Astrocyte (in vitro differentiated cells and primary cell): Measurements from ENCODE around the gene PNMA8A. TPM values are rescaled to one million over a fixed set of nuclear protein-coding genes. Genes with fewer than 3 reads are reported as not detected.

Experiments
- DNase-seq: peaks from one replicate; pipeline ENCODE4 v3.0.0-alpha.2; 2010; ENCODE audit warnings: low read depth
- FAIRE-seq: peaks from 2 replicates; lab custom pipeline; 2011; peaks lifted over from hg19 to GRCh38; lab: Jason Lieb, UNC
- H2AFZ ChIP-seq: 2 replicates; pipeline ENCODE4 v1.6.0; 2012; ENCODE audit warnings: low read depth, low read length, inconsistent platforms
- H3K27ac ChIP-seq: 2 replicates; pipeline ENCODE4 v1.5.1; 2011; ENCODE audit warnings: low read depth, low read length, inconsistent platforms
- H3K27me3 ChIP-seq: 2 replicates; pipeline ENCODE4 v1.6.0; 2011; ENCODE audit warnings: low read length, inconsistent platforms; ENCODE audit not compliant: insufficient read depth
- H3K36me3 ChIP-seq: 2 replicates; pipeline ENCODE4 v1.5.1; 2011; ENCODE audit warnings: low read length, inconsistent platforms; ENCODE audit not compliant: insufficient read depth
- H3K4me1 ChIP-seq: 2 replicates; pipeline ENCODE4 v1.5.1; 2011; ENCODE audit warnings: low read length, inconsistent platforms; ENCODE audit not compliant: insufficient read depth
- H3K4me2 ChIP-seq: 2 replicates; pipeline ENCODE4 v1.6.0; 2012; ENCODE audit warnings: low read length, inconsistent platforms
- H3K4me3 ChIP-seq: 2 replicates; pipeline ENCODE4 v1.5.1; 2011; ENCODE audit warnings: low read depth, mild to moderate bottlenecking, low read length, inconsistent platforms; ENCODE audit not compliant: insufficient read depth
- H3K79me2 ChIP-seq: 2 replicates; pipeline ENCODE4 v1.6.0; 2012; ENCODE audit warnings: mild to moderate bottlenecking, low read length, inconsistent platforms; ENCODE audit not compliant: insufficient read depth
- H3K9ac ChIP-seq: 2 replicates; pipeline ENCODE4 v1.6.0; 2012; ENCODE audit warnings: mild to moderate bottlenecking, low read length, inconsistent platforms
- H3K9me3 ChIP-seq: 2 replicates; pipeline ENCODE4 v1.5.1; 2012; ENCODE audit warnings: low read depth, mild to moderate bottlenecking, low read length, inconsistent platforms; ENCODE audit not compliant: insufficient read depth
- H4K20me1 ChIP-seq: 2 replicates; pipeline ENCODE4 v1.6.0; 2012; ENCODE audit warnings: low read length, inconsistent platforms; ENCODE audit not compliant: insufficient read depth
- H3K27ac Mint-ChIP-seq: one replicate; pipeline ENCODE4 v1.8.0; 2021; ENCODE audit warnings: mild to moderate bottlenecking, mixed read lengths; ENCODE audit not compliant: unreplicated experiment
- H3K27me3 Mint-ChIP-seq: one replicate; pipeline ENCODE4 v1.8.0; 2021; ENCODE audit warnings: low read depth, mixed read lengths; ENCODE audit not compliant: unreplicated experiment
- H3K36me3 Mint-ChIP-seq: one replicate; pipeline ENCODE4 v1.8.0; 2021; ENCODE audit warnings: low read depth, mixed read lengths; ENCODE audit not compliant: unreplicated experiment
- H3K4me1 Mint-ChIP-seq: one replicate; pipeline ENCODE4 v1.8.0; 2021; ENCODE audit warnings: low read depth, mixed read lengths; ENCODE audit not compliant: unreplicated experiment
- H3K4me3 Mint-ChIP-seq: one replicate; pipeline ENCODE4 v1.8.0; 2021; ENCODE audit warnings: mild to moderate bottlenecking, moderate library complexity, mixed read lengths; ENCODE audit not compliant: unreplicated experiment
- H3K9me3 Mint-ChIP-seq: one replicate; pipeline ENCODE4 v1.8.0; 2021; ENCODE audit warnings: mild to moderate bottlenecking, mixed read lengths; ENCODE audit not compliant: unreplicated experiment
- EZH2 ChIP-seq: IDR thresholded peaks from 2 replicates; pipeline ENCODE4 v1.6.1; 2012; ENCODE audit warnings: mild to moderate bottlenecking, low read length, inconsistent platforms; ENCODE audit not compliant: insufficient read depth
- total RNA-seq: library from RNA; stranded (reverse); gene quantifications from 2 replicates; pipeline ENCODE4 v1.2.1, GENCODE V29; 2021
- TF ChIP-seq, protein P1 (sequence below): IDR thresholded peaks from 2 replicates; pipeline ENCODE4 v1.5.1; 2011; ENCODE audit warnings: low read depth, mild to moderate bottlenecking, inconsistent platforms, low read length, moderate library complexity; ENCODE audit not compliant: insufficient read depth

PNMA8A gene
- total RNA-seq, 1 donor from 2014 or later: 12.1 TPM

- Histone ChIP-seq H4K20me1 (no peaks in the 10 kb centered on the region), H3K27ac (no peak overlapping the region), H3K36me3 (no peaks in the 10 kb centered on the region), H3K9me3 (no peaks in the 10 kb centered on the region), H3K79me2 (no peaks in the 10 kb centered on the region), H3K4me1 (peaks cover 28% of the 10 kb centered on the region), H3K4me3 (no peak overlapping the region), H3K27me3 (peaks cover 8% of the 10 kb centered on the region), H2AFZ (peak overlapping the region; percentile 27), H3K4me2 (no peak overlapping the region), H3K9ac (no peak overlapping the region)
- Mint-ChIP-seq H3K4me1 (peaks cover 34% of the 10 kb centered on the region), H3K27ac (peak overlapping the region; percentile 41), H3K36me3 (no peaks in the 10 kb centered on the region), H3K9me3 (no peaks in the 10 kb centered on the region), H3K4me3 (peak overlapping the region; percentile 62), H3K27me3 (peaks cover 16% of the 10 kb centered on the region)
- no peak for TF ChIP-seq EZH2
- TF ChIP-seq, protein P1, sequence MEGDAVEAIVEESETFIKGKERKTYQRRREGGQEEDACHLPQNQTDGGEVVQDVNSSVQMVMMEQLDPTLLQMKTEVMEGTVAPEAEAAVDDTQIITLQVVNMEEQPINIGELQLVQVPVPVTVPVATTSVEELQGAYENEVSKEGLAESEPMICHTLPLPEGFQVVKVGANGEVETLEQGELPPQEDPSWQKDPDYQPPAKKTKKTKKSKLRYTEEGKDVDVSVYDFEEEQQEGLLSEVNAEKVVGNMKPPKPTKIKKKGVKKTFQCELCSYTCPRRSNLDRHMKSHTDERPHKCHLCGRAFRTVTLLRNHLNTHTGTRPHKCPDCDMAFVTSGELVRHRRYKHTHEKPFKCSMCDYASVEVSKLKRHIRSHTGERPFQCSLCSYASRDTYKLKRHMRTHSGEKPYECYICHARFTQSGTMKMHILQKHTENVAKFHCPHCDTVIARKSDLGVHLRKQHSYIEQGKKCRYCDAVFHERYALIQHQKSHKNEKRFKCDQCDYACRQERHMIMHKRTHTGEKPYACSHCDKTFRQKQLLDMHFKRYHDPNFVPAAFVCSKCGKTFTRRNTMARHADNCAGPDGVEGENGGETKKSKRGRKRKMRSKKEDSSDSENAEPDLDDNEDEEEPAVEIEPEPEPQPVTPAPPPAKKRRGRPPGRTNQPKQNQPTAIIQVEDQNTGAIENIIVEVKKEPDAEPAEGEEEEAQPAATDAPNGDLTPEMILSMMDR: no peak
- no peak for DNase-seq
- no peak for FAIRE-seq
These were observed 13.3 kb upstream of the PNMA8A start for GRCh38 chr19:46484656-46485055.

DNA sequence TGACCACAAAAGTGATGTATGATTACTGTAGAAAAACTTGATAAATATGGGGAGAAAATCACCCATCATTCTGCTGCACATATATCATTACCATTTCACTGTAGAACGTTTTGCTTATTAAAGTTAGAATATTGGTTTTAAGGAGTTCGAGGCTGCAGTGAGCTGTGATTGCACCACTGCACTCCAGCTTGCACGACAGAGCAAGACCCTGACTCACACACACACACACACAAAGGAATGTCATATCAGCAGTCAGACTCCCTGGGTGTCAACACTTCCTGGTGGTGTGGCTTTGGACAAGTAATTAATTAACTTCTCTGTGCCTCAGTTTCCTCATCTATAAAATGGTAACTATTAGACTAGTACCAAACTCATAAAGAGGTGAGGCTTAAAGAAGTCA, 11.3 kb upstream of the PNMA8A start:
- H3K9me3 Mint-ChIP-seq: no peaks in the 10 kb centered on the region
- Histone ChIP-seq H4K20me1 (no peaks in the 10 kb centered on the region), H3K27me3 (no peaks in the 10 kb centered on the region), H3K79me2 (no peaks in the 10 kb centered on the region), H3K4me3 (no peak overlapping the region), H2AFZ (no peak overlapping the region), H3K4me1 (peaks cover 22% of the 10 kb centered on the region), H3K9ac (no peak overlapping the region), H3K9me3 (no peaks in the 10 kb centered on the region), H3K36me3 (no peaks in the 10 kb centered on the region), H3K4me2 (no peak overlapping the region), H3K27ac (no peak overlapping the region)
- H3K36me3 Mint-ChIP-seq: no peaks in the 10 kb centered on the region
- peaks cover 7% of the 10 kb centered on the region for H3K27me3 Mint-ChIP-seq
- no peak overlapping the region for H3K4me3 Mint-ChIP-seq
- FAIRE-seq (no peak), DNase-seq (peak; percentile 51)
- TF ChIP-seq EZH2: no peak
- TF ChIP-seq, protein P1: no peak
- peaks cover 35% of the 10 kb centered on the region for H3K4me1 Mint-ChIP-seq
- peak overlapping the region; percentile 98 for H3K27ac Mint-ChIP-seq

DNA sequence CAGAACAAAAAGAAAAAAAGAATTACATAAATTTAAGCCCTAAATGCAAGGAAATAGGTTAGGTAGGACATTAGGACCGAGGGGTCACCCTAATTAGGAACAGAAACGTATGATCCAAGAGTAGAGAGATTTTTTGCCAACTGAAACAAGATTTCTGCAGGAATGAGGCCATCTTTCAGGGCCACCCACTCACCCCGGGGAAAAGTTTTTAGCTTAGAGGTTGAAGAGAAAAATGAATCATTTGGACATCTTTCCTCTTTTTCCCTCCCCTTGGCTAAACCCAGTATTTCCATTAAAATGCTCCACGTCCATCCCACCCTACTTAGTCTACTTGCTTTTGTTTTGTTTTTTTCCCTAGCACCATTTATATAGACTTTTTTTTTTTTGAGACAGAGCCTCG, 10.6 kb upstream of the PNMA8A start:
- Mint-ChIP-seq H3K36me3 (no peaks in the 10 kb centered on the region), H3K27me3 (peaks cover 3% of the 10 kb centered on the region), H3K9me3 (no peaks in the 10 kb centered on the region), H3K4me1 (peaks cover 32% of the 10 kb centered on the region), H3K4me3 (peak overlapping the region; percentile 8), H3K27ac (peak overlapping the region; percentile 98)
- FAIRE-seq (no peak), DNase-seq (peak; percentile 60)
- Histone ChIP-seq H4K20me1 (no peaks in the 10 kb centered on the region), H3K36me3 (no peaks in the 10 kb centered on the region), H3K79me2 (no peaks in the 10 kb centered on the region), H3K4me3 (no peak overlapping the region), H3K27ac (no peak overlapping the region), H3K9ac (no peak overlapping the region), H3K4me2 (no peak overlapping the region), H3K4me1 (peaks cover 17% of the 10 kb centered on the region), H3K27me3 (no peaks in the 10 kb centered on the region), H3K9me3 (no peaks in the 10 kb centered on the region), H2AFZ (no peak overlapping the region)
- no peak for TF ChIP-seq EZH2
- TF ChIP-seq, protein P1: no peak
